HG03565 (cell line): ENCODE data around the gene THOC6.

Source experiments
- ATAC-seq: cut with Tn5 transposase; IDR thresholded peaks from one replicate; pipeline ENCODE4 v1.9.1; 2021; ENCODE audit warnings: mild to moderate bottlenecking, moderate library complexity; ENCODE audit not compliant: unreplicated experiment

THOC6 gene

GRCh38 chr16:3014971-3015370 is 8.9 kb upstream of the THOC6 start:
- ATAC-seq = no peak

GRCh38 chr16:3015865-3016521 is 7.8 kb upstream of the THOC6 start:
- no peak for ATAC-seq

DNA sequence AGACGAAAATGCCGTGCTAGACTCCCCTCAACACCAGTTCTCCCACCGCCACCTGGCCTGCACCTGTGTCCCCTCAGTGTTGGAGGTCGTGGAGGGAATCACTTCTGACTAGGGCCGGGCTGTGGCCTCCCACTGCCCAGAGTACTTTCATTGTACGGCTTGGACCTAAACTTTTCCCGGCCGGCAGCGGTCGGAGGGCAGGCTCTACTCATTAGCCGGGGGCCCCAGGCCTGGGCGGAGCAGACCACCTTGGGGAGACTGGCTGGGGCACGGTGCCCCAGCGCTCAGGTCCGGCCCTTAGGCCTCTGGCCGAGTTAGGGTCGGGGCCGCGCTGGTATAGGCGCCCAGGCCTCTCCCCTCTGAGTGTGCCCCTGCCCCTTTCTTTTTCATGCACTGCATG is 6.5 kb upstream of the THOC6 start:
- no peak for ATAC-seq

DNA sequence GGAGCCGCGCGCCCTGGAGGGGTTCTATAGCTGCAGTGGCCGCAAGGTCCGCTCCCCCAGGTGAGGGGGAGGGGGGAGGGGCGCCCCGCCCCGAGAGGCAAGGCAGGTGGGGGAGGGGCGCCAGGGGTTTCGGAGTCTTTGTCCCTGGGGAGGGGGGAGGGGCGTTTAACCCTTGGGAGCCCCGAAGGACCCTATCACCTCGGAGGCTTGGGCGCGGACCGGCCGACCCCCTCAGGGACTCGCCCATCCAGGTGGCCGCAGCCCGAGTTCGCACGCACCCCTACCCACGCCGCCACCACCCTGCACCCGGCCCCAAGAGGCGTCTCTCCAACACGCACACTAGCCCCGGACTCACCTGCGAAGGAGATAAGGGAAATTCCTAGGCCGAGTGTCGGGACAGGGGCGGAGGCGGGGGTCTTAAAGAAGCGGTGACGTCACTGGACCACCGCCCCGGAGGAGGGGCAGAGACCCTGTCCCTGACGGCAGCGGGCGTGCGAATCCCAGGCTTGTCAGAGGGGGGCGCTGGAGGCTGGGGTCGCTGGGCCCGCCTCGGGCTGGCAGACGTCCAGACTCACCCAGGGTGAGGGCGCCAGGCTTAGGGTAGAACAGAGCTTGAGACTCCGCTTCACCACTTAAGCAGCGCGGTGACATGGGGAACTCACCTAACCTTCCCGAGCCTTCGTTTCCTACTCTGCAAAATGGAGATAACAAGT is 5.9 kb upstream of the THOC6 start, which contains the start of gene CLDN6:
Gene CLDN6 (minus strand): TSS at position 390 of the 713 bp plus-strand sequence. CDS start 2,162 bp downstream, outside the sequence.
- no peak for ATAC-seq

DNA sequence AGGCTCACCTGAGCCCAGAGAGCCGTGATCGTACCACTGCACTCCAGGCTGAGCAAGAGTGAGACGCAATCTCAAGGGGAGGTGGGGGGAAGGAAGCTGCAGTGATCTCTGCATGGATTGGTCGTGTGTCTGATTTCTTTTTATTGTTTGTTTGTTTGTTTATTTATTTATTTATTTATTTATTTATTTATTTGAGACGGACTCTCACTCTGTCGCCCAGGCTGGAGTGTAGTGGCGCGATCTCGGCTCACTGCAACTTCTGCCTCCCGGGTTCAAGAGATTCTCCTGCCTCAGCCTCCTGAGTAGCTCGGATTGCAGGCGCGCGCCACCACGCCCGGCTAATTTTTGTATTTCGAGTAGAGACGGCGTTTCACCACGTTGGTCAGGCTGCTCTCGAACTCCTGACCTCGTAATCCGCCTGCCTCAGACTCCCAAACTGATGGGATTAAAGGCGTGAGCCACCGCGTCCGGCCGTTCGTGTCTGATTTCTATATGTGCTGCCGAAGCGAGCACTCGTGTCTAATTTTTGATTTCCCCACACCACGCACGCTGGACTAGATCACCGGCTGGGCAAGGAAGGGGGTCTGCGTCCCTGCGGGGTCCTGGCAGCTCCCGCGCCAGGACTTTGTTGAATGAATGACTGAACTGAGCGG is 4.1 kb upstream of the THOC6 start:
- ATAC-seq = no peak

DNA sequence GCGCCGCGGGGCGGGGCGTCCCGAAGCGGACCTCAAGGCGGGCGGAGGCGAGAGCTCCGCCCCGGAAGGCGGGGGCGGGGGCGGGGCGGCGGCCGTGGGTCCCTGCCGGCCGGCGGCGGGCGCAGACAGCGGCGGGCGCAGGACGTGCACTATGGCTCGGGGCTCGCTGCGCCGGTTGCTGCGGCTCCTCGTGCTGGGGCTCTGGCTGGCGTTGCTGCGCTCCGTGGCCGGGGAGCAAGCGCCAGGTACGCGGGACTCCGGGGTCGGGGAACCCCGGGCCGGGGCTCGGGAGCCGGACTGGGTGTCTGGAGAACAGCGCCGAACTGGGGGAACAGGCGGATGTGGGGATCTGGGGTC is 3.6 kb upstream of the THOC6 start, which contains the start of gene TNFRSF12A:
Gene TNFRSF12A (plus strand): TSS at position 122 of the 357 bp plus-strand sequence. CDS start 30 bp downstream, at position 152.
- no peak for ATAC-seq

DNA sequence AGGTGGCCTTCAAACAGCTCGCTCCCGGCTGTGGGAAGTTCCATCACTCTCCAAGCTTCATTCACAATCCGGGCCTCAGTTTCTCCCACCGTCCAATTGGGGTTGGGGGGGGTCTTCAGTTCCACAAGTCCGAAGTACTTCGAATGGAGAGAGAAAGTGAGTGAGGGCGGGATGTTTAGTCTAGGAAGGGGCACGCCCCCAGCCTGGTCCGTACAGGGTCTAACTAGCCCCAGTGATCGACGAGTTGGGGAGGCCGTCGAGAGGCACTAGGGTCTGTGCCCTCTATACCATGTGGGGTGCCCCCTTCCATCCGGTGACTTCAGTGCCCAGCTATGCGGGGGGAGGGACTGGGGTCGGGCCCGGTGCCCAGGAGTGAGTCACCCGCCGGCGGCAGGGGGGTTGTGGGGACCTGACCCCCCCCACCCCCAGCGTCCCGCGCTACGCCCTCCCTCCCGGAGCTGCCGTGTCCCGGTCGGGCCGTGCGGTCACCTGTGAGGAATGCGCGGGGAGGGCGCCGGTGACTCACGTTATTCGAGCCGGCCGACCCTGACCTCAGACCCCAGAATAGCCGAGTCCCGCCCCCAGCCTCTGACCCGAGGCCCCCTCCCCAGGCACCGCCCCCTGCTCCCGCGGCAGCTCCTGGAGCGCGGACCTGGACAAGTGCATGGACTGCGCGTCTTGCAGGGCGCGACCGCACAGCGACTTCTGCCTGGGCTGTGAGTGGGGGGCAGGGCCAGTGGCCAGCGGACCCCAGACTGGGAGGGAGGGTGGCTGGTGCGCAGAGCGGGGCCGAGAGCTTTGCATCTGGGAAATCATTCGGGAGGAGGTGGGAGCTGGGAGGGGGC is 3.0 kb upstream of the THOC6 start:
- ATAC-seq = no peak

GRCh38 chr16:3021449-3022207 is 2.2 kb upstream of the THOC6 start:
- no peak for ATAC-seq

DNA sequence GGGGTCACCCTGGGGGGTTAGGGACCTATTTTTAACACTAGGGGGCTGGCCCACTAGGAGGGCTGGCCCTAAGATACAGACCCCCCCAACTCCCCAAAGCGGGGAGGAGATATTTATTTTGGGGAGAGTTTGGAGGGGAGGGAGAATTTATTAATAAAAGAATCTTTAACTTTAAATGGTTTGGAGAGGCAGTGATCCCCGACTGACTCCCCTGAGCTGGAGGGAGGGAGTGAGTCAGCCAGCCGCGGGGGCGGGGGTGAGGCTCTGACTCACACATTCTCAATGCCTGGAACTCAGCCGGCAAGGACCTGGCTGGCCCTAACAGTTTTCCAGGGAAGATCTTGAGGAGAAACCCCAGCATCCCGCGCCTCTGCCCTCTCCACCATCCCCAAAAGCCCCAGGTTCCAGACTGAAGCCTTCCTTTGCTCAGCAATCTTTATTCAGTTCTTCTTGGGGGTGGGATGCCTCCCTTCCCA is 1.6 kb upstream of the THOC6 start:
- no peak for ATAC-seq

- no peak for ATAC-seq
Measured at GRCh38 chr16:3022684-3023414, 986 bp upstream of the THOC6 start.

DNA sequence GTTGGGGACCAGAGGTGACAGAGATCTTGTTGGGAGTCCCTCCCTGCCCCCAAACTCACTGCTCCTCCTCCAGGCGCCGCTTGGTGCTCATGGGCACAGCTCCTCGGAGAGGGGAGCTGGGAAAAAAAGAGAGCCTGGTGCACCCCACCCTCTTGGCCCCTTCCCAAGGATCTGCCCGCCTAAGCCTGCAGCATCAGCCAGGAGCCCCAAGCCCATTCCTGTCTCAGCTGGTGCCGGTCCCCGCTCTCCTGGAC is 493 bp upstream of the THOC6 start:
- no peak for ATAC-seq

DNA sequence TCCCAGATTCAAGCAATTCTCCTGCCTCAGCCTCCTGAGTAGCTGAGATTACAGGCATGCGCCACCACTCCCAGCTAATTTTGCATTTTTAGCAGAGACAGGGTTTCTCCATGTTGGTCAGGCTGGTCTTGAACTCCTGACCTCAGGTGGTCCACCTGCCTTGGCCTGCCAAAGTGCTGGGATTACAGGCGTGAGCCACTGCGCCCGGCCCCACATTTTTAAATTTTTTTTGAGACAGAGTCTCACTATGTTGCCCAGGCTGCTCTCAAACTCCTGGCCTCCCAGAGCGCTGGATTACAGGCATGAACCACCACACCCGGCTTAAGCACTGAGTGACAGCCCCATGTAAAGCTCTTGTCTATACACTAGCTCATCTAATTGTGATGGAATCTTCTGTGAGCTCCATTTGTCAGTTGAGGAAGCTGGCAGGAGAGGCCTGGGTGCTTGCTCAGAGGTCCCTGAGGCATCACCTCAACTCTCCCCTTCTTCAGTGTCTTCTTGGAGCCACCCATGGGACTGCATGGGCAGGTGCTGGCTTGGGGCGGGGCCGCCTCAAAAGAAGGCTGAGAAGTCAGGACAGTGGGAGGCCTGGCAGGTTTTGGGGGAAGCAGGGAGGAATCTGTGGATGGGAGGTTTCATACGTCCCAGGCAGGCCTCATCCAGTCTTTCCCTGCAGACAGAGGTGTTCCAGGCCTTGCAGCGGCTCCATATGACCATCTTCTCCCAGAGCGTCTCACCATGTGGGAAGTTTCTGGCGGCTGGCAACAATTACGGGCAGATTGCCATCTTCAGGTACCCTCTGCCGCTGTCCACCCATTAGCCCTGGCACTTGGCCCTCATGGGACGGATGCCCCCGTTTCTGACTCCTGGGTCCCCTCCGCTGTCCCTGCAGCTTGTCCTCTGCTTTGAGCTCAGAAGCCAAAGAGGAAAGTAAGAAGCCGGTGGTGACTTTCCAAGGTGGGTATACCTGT is 1.5 kb downstream of the THOC6 start:
- ATAC-seq = no peak

DNA sequence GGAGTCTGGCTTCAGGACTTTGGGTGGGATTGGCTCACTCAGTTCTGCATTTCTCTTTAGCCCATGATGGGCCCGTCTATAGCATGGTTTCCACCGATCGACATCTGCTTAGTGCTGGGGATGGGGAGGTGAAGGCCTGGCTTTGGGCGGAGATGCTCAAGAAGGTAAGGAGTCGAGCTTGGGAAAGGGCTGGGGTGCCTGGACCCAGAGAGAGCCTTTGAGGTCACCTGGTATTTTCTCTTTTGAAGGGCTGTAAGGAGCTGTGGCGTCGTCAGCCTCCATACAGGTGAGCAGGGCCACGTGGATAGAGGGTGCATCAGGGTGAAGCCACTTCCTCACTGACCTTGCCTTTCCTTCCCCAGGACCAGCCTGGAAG is 2.2 kb downstream of the THOC6 start:
- ATAC-seq = no peak

- no peak for ATAC-seq
Measured at GRCh38 chr16:3026609-3027488, 3.0 kb downstream of the THOC6 start.

DNA sequence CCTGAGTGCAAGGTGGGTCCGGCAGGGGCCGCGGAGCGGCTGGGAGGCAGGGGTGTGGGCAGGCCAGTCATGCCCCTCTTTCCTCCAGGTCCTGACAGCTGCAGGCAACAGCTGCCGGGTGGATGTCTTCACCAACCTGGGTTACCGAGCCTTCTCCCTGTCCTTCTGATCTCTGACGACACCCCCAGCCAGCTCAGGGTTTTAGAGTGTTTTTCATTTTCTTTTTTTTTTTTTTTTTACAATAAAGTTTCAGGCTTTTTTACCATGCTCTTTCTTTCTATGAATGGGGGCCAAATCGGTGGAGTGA is 3.6 kb downstream of the THOC6 start:
- ATAC-seq = no peak

- ATAC-seq = no peak
Measured at GRCh38 chr16:3027983-3028715, 4.3 kb downstream of the THOC6 start.

- ATAC-seq = no peak
Measured at GRCh38 chr16:3028716-3029319, 5.0 kb downstream of the THOC6 start.
